ENCODE results near the gene EIF2S1.

DNA sequence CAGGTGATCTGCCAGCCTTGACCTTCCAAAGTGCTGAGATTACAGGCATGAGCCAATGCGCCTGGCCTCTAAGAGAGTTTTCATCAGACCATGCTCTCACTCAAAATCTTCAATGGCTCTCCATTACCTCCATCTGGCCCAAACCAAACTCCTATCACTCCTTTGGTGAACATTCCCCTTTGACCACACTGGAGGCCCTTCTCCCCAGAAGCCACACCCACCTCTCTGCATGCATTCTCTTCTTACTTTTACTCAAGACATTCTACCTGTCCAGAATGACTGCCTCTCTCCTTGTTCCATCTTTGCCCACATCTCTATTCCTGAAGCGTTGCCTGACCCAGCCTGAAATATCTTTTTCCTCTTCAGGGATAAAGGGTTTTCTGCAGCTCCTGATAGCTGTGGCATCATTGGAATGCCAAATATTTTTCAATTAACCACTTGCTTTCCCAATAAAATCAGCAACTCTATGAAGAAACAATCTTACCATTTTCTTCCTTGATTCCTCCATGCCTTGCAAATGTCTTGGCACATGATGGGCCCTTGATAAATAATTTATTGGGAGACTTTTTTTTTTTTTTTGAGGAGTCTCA, 36.3 kb downstream of the EIF2S1 start:
- TF ChIP-seq, protein P1, sequence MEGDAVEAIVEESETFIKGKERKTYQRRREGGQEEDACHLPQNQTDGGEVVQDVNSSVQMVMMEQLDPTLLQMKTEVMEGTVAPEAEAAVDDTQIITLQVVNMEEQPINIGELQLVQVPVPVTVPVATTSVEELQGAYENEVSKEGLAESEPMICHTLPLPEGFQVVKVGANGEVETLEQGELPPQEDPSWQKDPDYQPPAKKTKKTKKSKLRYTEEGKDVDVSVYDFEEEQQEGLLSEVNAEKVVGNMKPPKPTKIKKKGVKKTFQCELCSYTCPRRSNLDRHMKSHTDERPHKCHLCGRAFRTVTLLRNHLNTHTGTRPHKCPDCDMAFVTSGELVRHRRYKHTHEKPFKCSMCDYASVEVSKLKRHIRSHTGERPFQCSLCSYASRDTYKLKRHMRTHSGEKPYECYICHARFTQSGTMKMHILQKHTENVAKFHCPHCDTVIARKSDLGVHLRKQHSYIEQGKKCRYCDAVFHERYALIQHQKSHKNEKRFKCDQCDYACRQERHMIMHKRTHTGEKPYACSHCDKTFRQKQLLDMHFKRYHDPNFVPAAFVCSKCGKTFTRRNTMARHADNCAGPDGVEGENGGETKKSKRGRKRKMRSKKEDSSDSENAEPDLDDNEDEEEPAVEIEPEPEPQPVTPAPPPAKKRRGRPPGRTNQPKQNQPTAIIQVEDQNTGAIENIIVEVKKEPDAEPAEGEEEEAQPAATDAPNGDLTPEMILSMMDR (IDR thresholded peaks at IDR 0.05): no peak
- TF ChIP-seq POLR2A (IDR thresholded peaks at IDR 0.05): no peak
